ENCODE measurements around the gene PXYLP1. TPM values are rescaled to one million over a fixed set of nuclear protein-coding genes. Genes with fewer than 3 reads are reported as not detected.
"Not testable (repeated sequence)": the region's sequence is repeated elsewhere in the genome, so short reads cannot be mapped to it uniquely, and the experiment has no call there.

The PXYLP1 gene
- total RNA-seq, 1 donor from 2014 or later = 17.2 TPM

GRCh38 chr3:141287326-141287725, 55.7 kb downstream of the PXYLP1 start:
- H3K4me1 ChIP-seq (ENCODE audit: control insufficient read depth in 3 of 3, insufficient read depth in 3 of 3, low read length in 3 of 3) = peaks cover 6 to 9% (median 6%) of the 10 kb centered on the region in 3 donors
- no peak overlapping the region for H3K27ac ChIP-seq (ENCODE audit: low read depth, low read length)
- H3K27me3 ChIP-seq (ENCODE audit: control insufficient read depth in 3 of 3, insufficient read depth in 3 of 3, low read length in 3 of 3) = no peaks in the 10 kb centered on the region
- peaks cover 4 to 12% (median 10%) of the 10 kb centered on the region in 3 donors for H3K36me3 ChIP-seq (ENCODE audit: control insufficient read depth in 3 of 3, insufficient read depth in 3 of 3, low read length in 3 of 3)
- H3K4me3 ChIP-seq (ENCODE audit: low read length in 3 of 3) = no peak overlapping the region
- H3K9me3 ChIP-seq (ENCODE audit: control insufficient read depth in 3 of 3, low read length in 3 of 3) = no peaks in the 10 kb centered on the region
- no peak overlapping the region for H3K9ac ChIP-seq (ENCODE audit: low read depth in 1 of 3, low read length in 3 of 3)

GRCh38 chr3:141288336-141288990, 56.8 kb downstream of the PXYLP1 start:
- H3K4me3 ChIP-seq (ENCODE audit: low read length in 3 of 3) = no peak overlapping the region
- H3K9ac ChIP-seq (ENCODE audit: low read depth in 1 of 3, low read length in 3 of 3) = no peak overlapping the region
- no peak overlapping the region for H3K27ac ChIP-seq (ENCODE audit: low read depth, low read length)
- H3K9me3 ChIP-seq (ENCODE audit: control insufficient read depth in 3 of 3, low read length in 3 of 3) = no peaks in the 10 kb centered on the region
- H3K27me3 ChIP-seq (ENCODE audit: control insufficient read depth in 3 of 3, insufficient read depth in 3 of 3, low read length in 3 of 3) = no peaks in the 10 kb centered on the region
- peaks cover 10 to 13% (median 11%) of the 10 kb centered on the region in 3 donors for H3K4me1 ChIP-seq (ENCODE audit: control insufficient read depth in 3 of 3, insufficient read depth in 3 of 3, low read length in 3 of 3)
- H3K36me3 ChIP-seq (ENCODE audit: control insufficient read depth in 3 of 3, insufficient read depth in 3 of 3, low read length in 3 of 3) = peaks cover 4 to 12% (median 10%) of the 10 kb centered on the region in 3 donors

- Histone ChIP-seq H3K4me3 (ENCODE audit: low read length in 3 of 3) (no peak overlapping the region), H3K9me3 (ENCODE audit: control insufficient read depth in 3 of 3, low read length in 3 of 3) (no peaks in the 10 kb centered on the region), H3K36me3 (ENCODE audit: control insufficient read depth in 3 of 3, insufficient read depth in 3 of 3, low read length in 3 of 3) (peaks cover 4 to 12% (median 10%) of the 10 kb centered on the region in 3 donors), H3K9ac (ENCODE audit: low read depth in 1 of 3, low read length in 3 of 3) (no peak overlapping the region), H3K27me3 (ENCODE audit: control insufficient read depth in 3 of 3, insufficient read depth in 3 of 3, low read length in 3 of 3) (no peaks in the 10 kb centered on the region), H3K4me1 (ENCODE audit: control insufficient read depth in 3 of 3, insufficient read depth in 3 of 3, low read length in 3 of 3) (peaks cover 10 to 13% (median 11%) of the 10 kb centered on the region in 3 donors), H3K27ac (ENCODE audit: low read depth, low read length) (no peak overlapping the region)
Measured at GRCh38 chr3:141289228-141289772, 57.7 kb downstream of the PXYLP1 start.

- Histone ChIP-seq H3K4me1 (ENCODE audit: control insufficient read depth in 3 of 3, insufficient read depth in 3 of 3, low read length in 3 of 3) (peaks cover 10 to 13% (median 11%) of the 10 kb centered on the region in 3 donors), H3K4me3 (ENCODE audit: low read length in 3 of 3) (no peak overlapping the region), H3K27me3 (ENCODE audit: control insufficient read depth in 3 of 3, insufficient read depth in 3 of 3, low read length in 3 of 3) (no peaks in the 10 kb centered on the region), H3K9me3 (ENCODE audit: control insufficient read depth in 3 of 3, low read length in 3 of 3) (no peaks in the 10 kb centered on the region), H3K27ac (ENCODE audit: low read depth, low read length) (no peak overlapping the region), H3K9ac (ENCODE audit: low read depth in 1 of 3, low read length in 3 of 3) (peak overlapping the region in 2 of 3 donors; percentile 27 to 40), H3K36me3 (ENCODE audit: control insufficient read depth in 3 of 3, insufficient read depth in 3 of 3, low read length in 3 of 3) (peaks cover 3 to 10% (median 8%) of the 10 kb centered on the region in 3 donors)
Measured at GRCh38 chr3:141291559-141292355, 60.1 kb downstream of the PXYLP1 start.

- peaks cover 10 to 13% (median 11%) of the 10 kb centered on the region in 3 donors for H3K4me1 ChIP-seq (ENCODE audit: control insufficient read depth in 3 of 3, insufficient read depth in 3 of 3, low read length in 3 of 3)
- no peak overlapping the region for H3K4me3 ChIP-seq (ENCODE audit: low read length in 3 of 3)
- no peak overlapping the region for H3K27ac ChIP-seq (ENCODE audit: low read depth, low read length)
- H3K27me3 ChIP-seq (ENCODE audit: control insufficient read depth in 3 of 3, insufficient read depth in 3 of 3, low read length in 3 of 3) = no peaks in the 10 kb centered on the region
- H3K9ac ChIP-seq (ENCODE audit: low read depth in 1 of 3, low read length in 3 of 3) = peak overlapping the region in 1 of 3 donors; percentile 27
- H3K36me3 ChIP-seq (ENCODE audit: control insufficient read depth in 3 of 3, insufficient read depth in 3 of 3, low read length in 3 of 3) = peaks cover 0 to 10% (median 6%) of the 10 kb centered on the region in 3 donors
- H3K9me3 ChIP-seq (ENCODE audit: control insufficient read depth in 3 of 3, low read length in 3 of 3) = no peaks in the 10 kb centered on the region
Measured at GRCh38 chr3:141292356-141293058, 60.9 kb downstream of the PXYLP1 start.

DNA sequence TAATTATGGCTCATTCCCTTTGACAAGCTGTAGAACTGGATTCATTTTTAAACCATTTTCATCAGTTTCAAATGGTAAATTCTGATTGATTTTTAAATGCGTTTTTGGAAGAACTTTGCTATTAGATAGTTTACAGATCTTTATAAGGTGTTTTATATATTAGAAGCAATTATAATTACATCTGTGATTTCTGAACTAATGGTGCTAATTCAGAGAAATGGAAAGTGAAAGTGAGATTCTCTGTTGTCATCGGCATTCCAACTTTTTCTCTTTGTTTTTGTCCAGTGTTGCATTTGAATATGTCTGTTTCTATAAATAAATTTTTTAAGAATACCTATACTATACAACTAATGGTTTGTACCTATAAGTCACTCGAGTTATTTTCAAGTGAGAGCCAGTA, 62.7 kb downstream of the PXYLP1 start:
- H3K4me3 ChIP-seq (ENCODE audit: low read length in 3 of 3) = peak overlapping the region in 2 of 3 donors; percentile 1 to 70
- no peaks in the 10 kb centered on the region for H3K36me3 ChIP-seq (ENCODE audit: control insufficient read depth in 3 of 3, insufficient read depth in 3 of 3, low read length in 3 of 3)
- H3K9ac ChIP-seq (ENCODE audit: low read depth in 1 of 3, low read length in 3 of 3) = peak overlapping the region; percentile 12 to 40 (median 25)
- H3K9me3 ChIP-seq (ENCODE audit: control insufficient read depth in 3 of 3, low read length in 3 of 3) = no peaks in the 10 kb centered on the region
- peaks cover 10 to 13% (median 11%) of the 10 kb centered on the region in 3 donors for H3K4me1 ChIP-seq (ENCODE audit: control insufficient read depth in 3 of 3, insufficient read depth in 3 of 3, low read length in 3 of 3)
- H3K27me3 ChIP-seq (ENCODE audit: control insufficient read depth in 3 of 3, insufficient read depth in 3 of 3, low read length in 3 of 3) = no peaks in the 10 kb centered on the region
- H3K27ac ChIP-seq (ENCODE audit: low read depth, low read length) = no peak overlapping the region

DNA sequence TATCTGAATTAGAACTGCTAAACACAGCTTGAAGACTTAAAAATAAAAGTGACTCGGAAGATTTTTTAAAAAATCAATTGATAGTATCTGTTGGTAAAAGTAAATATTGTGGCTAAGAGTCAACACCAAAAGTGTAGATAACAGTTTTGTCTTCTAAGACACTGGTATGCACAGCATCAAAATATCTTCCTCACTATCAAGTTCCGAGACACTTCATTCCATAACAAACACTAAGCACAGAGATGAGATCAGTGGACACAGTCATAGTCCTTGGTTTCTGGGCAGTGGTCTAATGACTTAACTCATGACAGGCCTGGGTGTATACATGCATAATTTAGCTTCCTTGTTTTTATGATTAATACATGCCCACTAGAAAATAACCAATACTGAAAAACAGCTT, 63.2 kb downstream of the PXYLP1 start:
- no peaks in the 10 kb centered on the region for H3K9me3 ChIP-seq (ENCODE audit: control insufficient read depth in 3 of 3, low read length in 3 of 3)
- no peaks in the 10 kb centered on the region for H3K27me3 ChIP-seq (ENCODE audit: control insufficient read depth in 3 of 3, insufficient read depth in 3 of 3, low read length in 3 of 3)
- peaks cover 10 to 13% (median 11%) of the 10 kb centered on the region in 3 donors for H3K4me1 ChIP-seq (ENCODE audit: control insufficient read depth in 3 of 3, insufficient read depth in 3 of 3, low read length in 3 of 3)
- H3K4me3 ChIP-seq (ENCODE audit: low read length in 3 of 3) = peak overlapping the region in 1 of 3 donors; percentile 70
- no peaks in the 10 kb centered on the region for H3K36me3 ChIP-seq (ENCODE audit: control insufficient read depth in 3 of 3, insufficient read depth in 3 of 3, low read length in 3 of 3)
- peak overlapping the region; percentile 12 to 40 (median 25) for H3K9ac ChIP-seq (ENCODE audit: low read depth in 1 of 3, low read length in 3 of 3)
- no peak overlapping the region for H3K27ac ChIP-seq (ENCODE audit: low read depth, low read length)

- H3K27ac ChIP-seq (ENCODE audit: low read depth, low read length); H3K4me1 ChIP-seq (ENCODE audit: control insufficient read depth in 3 of 3, insufficient read depth in 3 of 3, low read length in 3 of 3); H3K27me3 ChIP-seq (ENCODE audit: control insufficient read depth in 3 of 3, insufficient read depth in 3 of 3, low read length in 3 of 3); H3K4me3 ChIP-seq (ENCODE audit: low read length in 3 of 3); H3K36me3 ChIP-seq (ENCODE audit: control insufficient read depth in 3 of 3, insufficient read depth in 3 of 3, low read length in 3 of 3); H3K9ac ChIP-seq (ENCODE audit: low read depth in 1 of 3, low read length in 3 of 3); H3K9me3 ChIP-seq (ENCODE audit: control insufficient read depth in 3 of 3, low read length in 3 of 3): not testable (repeated sequence)
Measured at GRCh38 chr3:141300426-141300825, 68.8 kb downstream of the PXYLP1 start.

- Histone ChIP-seq H3K36me3 (ENCODE audit: control insufficient read depth in 3 of 3, insufficient read depth in 3 of 3, low read length in 3 of 3) (no peaks in the 10 kb centered on the region), H3K27me3 (ENCODE audit: control insufficient read depth in 3 of 3, insufficient read depth in 3 of 3, low read length in 3 of 3) (no peaks in the 10 kb centered on the region), H3K4me1 (ENCODE audit: control insufficient read depth in 3 of 3, insufficient read depth in 3 of 3, low read length in 3 of 3) (peaks cover 3 to 7% (median 4%) of the 10 kb centered on the region in 3 donors), H3K9me3 (ENCODE audit: control insufficient read depth in 3 of 3, low read length in 3 of 3) (no peaks in the 10 kb centered on the region), H3K4me3 (ENCODE audit: low read length in 3 of 3) (no peak overlapping the region), H3K9ac (ENCODE audit: low read depth in 1 of 3, low read length in 3 of 3) (peak overlapping the region in 1 of 3 donors; percentile 5), H3K27ac (ENCODE audit: low read depth, low read length) (no peak overlapping the region)
Measured at GRCh38 chr3:141302364-141303141, 70.9 kb downstream of the PXYLP1 start.
